Measurements from ENCODE around the gene KIFC1.

The KIFC1 gene

GRCh38 chr6:33427585-33428223, 36.1 kb downstream of the KIFC1 start:
- DNase-seq = peak; percentile 48

- DNase-seq = peak; percentile 43
Measured at GRCh38 chr6:33428224-33428965, 36.8 kb downstream of the KIFC1 start.

- DNase-seq = no peak
Measured at GRCh38 chr6:33428966-33429749, 37.5 kb downstream of the KIFC1 start.

- DNase-seq = no peak
Measured at GRCh38 chr6:33429750-33430052, 38.1 kb downstream of the KIFC1 start.

- DNase-seq = no peak
Measured at GRCh38 chr6:33430334-33430733, 38.7 kb downstream of the KIFC1 start.

GRCh38 chr6:33430991-33431879, 39.6 kb downstream of the KIFC1 start:
- peak; percentile 82 for DNase-seq

- DNase-seq = no peak
Measured at GRCh38 chr6:33431880-33432541, 40.4 kb downstream of the KIFC1 start.

GRCh38 chr6:33432546-33432945, 40.9 kb downstream of the KIFC1 start:
- DNase-seq = no peak

GRCh38 chr6:33433001-33433543, 41.4 kb downstream of the KIFC1 start:
- DNase-seq = no peak

- no peak for DNase-seq
Measured at GRCh38 chr6:33433544-33434191, 42.0 kb downstream of the KIFC1 start.

- no peak for DNase-seq
Measured at GRCh38 chr6:33434961-33435360, 43.3 kb downstream of the KIFC1 start.

- DNase-seq = no peak
Measured at GRCh38 chr6:33437666-33438065, 46.0 kb downstream of the KIFC1 start.

- no peak for DNase-seq
Measured at GRCh38 chr6:33438978-33439594, 47.5 kb downstream of the KIFC1 start.

- DNase-seq = no peak
Measured at GRCh38 chr6:33439956-33440648, 48.5 kb downstream of the KIFC1 start.

- DNase-seq = no peak
Measured at GRCh38 chr6:33440649-33441309, 49.2 kb downstream of the KIFC1 start.

- DNase-seq = no peak
Measured at GRCh38 chr6:33441457-33441856, 49.8 kb downstream of the KIFC1 start.

GRCh38 chr6:33442283-33442682, 50.7 kb downstream of the KIFC1 start:
- no peak for DNase-seq

GRCh38 chr6:33443025-33443424, 51.4 kb downstream of the KIFC1 start:
- no peak for DNase-seq

GRCh38 chr6:33443619-33444504, 52.2 kb downstream of the KIFC1 start:
- DNase-seq = no peak
